GM21360 (cell line): ENCODE measurements around the gene TIAM1.

Experiments used
- ATAC-seq: cut with Tn5 transposase; IDR thresholded peaks from one replicate; pipeline ENCODE4 v1.9.1; 2021; ENCODE audit warnings: mild to moderate bottlenecking, moderate library complexity; ENCODE audit not compliant: unreplicated experiment

TIAM1 gene

GRCh38 chr21:31182231-31183140 lies 161.6 kb downstream of the TIAM1 start:
- no peak for ATAC-seq

DNA sequence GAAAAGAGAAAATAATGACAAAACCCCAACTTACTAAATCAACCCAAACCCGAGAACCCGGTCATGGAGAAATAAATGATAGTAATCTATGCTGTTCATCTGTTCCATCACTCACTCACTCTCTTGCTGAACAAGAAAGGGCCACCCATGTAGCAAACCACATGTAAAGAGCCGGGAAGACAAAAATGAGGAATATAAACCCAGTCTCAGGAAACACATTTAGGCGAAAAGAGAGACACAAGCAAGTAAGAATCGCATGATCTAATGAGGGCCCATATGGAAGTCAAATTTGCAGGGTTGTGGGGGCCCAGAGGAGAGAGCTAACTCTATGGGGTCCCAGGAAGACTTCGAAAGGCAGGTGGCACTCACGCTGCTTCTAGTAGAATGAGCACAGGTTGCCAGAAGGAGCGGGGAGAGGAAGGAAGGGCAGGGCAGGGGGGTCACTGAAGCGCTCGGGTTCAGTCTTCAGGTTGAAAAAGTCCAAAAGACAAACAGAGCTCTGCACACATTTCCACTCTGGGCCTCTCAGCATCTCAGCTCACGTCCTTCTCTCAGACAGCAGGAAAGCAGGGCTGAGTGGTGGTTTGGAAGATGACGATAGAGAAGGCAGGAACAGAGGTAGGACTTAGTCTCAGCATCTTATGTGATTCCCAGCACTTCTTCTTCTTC lies 162.8 kb downstream of the TIAM1 start:
- ATAC-seq, result no peak

- no peak for ATAC-seq
Observed at GRCh38 chr21:31180256-31181081, 163.6 kb downstream of the TIAM1 start.

DNA sequence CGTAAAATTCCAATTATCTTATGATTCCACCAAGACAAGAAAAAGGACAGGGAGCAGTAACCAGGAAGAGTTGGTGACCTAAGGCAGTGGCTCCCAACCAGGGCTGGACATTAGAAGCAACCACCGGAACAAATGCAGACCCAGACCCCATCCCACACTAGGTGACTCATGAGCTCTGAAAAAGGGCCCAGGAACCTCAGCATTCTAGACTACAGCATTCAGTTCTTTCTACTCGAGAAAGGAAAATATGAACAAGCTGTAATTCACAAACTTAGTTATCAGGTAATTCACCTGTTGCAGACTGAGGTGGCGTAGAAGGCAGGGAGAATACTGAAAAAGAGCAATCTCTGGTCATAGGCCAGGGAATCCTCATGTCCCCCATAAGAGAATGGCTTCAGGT lies 167.3 kb downstream of the TIAM1 start:
- ATAC-seq, result no peak

DNA sequence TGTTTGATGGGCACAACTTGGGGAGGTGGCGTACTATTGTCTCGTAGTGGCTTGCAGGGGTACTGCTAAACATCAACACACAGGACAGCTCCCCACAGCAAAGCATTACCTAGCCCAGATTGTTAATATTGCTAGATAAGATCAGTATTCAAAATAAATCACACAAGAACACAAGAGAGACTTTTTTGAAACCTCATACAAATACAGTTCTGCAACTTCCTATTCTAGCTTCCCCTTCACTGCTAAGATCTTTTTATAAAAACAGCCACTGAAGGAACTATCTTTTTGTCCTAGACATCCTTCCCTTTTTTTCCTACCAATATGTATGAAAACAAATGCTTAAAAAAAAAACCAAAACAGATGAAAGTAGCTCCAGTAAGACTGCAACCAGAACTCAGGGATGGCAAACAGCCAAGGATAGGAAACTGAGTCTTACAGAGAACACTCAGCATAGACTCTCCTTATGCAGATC lies 167.9 kb downstream of the TIAM1 start:
- no peak for ATAC-seq

DNA sequence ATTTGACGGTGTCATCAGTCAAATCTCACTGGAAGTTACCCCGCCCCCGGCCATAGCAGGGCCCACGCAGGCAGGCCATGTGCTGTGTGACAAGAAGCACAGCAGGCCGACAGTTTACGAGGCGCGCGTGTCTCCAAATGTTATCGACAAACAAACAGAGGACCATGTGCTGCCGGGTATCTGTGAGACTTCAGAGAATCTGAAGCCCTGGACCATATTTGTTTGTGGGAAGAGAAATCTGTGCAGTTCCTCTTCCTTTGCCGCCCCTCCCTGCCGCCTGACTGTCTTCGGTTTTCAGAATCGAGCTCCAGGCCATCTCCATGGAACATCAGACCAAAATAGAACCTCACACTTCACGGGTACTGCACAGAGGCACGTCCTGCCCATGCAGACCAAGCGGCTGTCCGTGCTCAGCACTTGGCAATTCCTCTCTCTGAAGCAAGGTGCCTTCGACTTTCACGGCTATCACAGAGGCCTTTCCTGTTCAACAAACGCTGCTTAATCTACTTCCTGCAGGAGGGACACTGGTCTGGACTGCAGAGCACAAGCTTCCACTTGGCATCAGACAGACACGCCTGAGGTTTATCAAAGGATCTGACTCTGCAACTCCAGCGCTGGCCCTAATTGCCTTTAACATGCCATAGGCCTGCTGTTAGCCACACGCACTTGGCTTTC lies 170.0 kb downstream of the TIAM1 start:
- ATAC-seq, result no peak

DNA sequence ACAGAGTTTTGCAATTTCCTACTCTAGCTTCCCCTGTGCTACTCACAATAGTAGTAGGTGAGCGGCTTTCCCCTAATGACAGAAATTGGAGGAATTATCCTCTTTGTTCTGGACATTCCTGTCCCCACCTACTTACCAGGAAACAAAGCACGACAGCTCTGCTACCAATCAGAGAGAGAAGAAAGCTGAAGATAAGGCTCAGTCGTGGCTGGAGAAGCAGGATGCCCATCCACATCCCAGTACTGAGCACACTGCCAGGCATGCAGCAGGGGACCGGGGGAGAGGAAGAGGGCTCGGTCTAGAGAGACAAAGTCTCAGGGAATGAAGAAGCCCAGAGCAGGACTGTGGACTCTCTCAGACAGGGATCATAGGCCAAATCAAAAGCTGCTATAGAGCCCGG lies 171.7 kb downstream of the TIAM1 start:
- no peak for ATAC-seq

GRCh38 chr21:31164713-31165694 lies 179.1 kb downstream of the TIAM1 start:
- ATAC-seq, result no peak

- ATAC-seq, result no peak
Observed at GRCh38 chr21:31162827-31163226, 181.2 kb downstream of the TIAM1 start.

GRCh38 chr21:31162079-31162699 lies 181.9 kb downstream of the TIAM1 start:
- ATAC-seq, result no peak

- no peak for ATAC-seq
Observed at GRCh38 chr21:31161157-31161556, 182.9 kb downstream of the TIAM1 start.

- ATAC-seq, result no peak
Observed at GRCh38 chr21:31159808-31160207, 184.3 kb downstream of the TIAM1 start.

- ATAC-seq, result no peak
Observed at GRCh38 chr21:31158789-31159581, 185.1 kb downstream of the TIAM1 start.

- ATAC-seq, result no peak
Observed at GRCh38 chr21:31157756-31158155, 186.3 kb downstream of the TIAM1 start.

DNA sequence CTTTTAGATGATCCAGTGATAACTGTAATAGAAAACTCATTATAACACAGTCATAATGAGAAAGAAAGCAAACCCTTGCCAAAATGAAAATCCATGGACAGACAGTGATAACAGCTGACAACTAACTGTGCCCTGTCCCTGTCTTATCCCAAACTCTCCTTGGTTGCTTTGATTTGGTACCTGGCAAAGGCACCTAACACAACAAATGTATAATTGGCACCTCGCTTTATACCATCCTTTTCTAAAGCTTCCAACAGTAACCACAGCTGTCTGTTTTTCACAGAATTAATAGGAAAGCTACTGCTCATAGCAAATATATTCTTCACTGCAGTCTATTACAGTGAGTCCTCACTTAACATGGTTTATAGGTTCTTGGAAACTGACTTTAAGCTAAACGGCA lies 187.4 kb downstream of the TIAM1 start:
- ATAC-seq, result no peak

DNA sequence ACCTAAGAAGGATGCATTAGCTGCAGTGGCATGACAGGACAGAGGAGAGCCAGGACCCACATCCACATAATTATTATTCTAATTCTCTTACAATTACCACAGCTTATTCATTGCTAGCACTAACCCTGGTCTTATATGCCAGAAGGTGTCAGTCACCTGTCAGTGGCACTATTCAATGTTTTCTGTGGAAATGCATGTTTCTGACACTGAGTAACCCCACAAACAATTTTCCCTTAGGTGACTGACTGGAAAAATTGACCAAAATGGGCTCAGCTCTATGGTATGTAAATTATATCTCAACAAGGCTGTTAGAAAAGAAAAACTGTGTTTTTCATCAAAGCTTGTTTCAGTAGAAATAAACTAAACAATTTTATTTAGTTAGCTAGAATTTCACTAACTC lies 187.9 kb downstream of the TIAM1 start:
- no peak for ATAC-seq

- ATAC-seq, result no peak
Observed at GRCh38 chr21:31151156-31152045, 192.7 kb downstream of the TIAM1 start.
